H1 (cell line): Measurements from ENCODE around the gene ARSB. TPM values are rescaled to one million over a fixed set of nuclear protein-coding genes. Genes with fewer than 3 reads are reported as not detected.

ENCODE experiments used
- CTCF ChIA-PET: fragments of 300-600 bp; sonication (Branson Sonifier 250); formaldehyde crosslinking; loops from one replicate; lab custom pipeline; 2021; ENCODE audit not compliant: partially characterized antibody; lab: Charles Lee
- POLR2A ChIA-PET: fragments of 300-600 bp; sonication (Branson Sonifier 250); formaldehyde crosslinking; loops from one replicate; lab custom pipeline; 2021; ENCODE audit warnings: inconsistent platforms; ENCODE audit not compliant: partially characterized antibody; lab: Charles Lee
- DNase-seq, 2 experiments: peaks; one replicate each; pipeline versions ENCODE4 v3.0.0 to v3.0.0-alpha.2; 2010 to 2022; ENCODE audit warnings: low spot score in 2 of 2, low read depth in 1 of 2, mixed read lengths in 1 of 2
- FAIRE-seq: peaks from 2 replicates; lab custom pipeline; 2011; peaks lifted over from hg19 to GRCh38; lab: Jason Lieb, UNC
- H2AFZ ChIP-seq: 2 replicates; pipeline ENCODE4 v1.8.1; 2012; ENCODE audit warnings: low read length, inconsistent platforms
- H2AK5ac ChIP-seq: 2 replicates; pipeline ENCODE4 v1.6.1; 2013; ENCODE audit warnings: low read depth, low read length
- H2BK120ac ChIP-seq: replicated peaks from 2 replicates; pipeline ENCODE3; 2013; ENCODE audit warnings: low read depth, low read length, inconsistent platforms
- H2BK12ac ChIP-seq: 2 replicates; pipeline ENCODE4 v1.6.1; 2013; ENCODE audit warnings: low read depth, low read length
- H2BK15ac ChIP-seq: 2 replicates; pipeline ENCODE4 v1.6.1; 2013; ENCODE audit warnings: low read length
- H2BK20ac ChIP-seq: 2 replicates; pipeline ENCODE4 v1.6.1; 2013; ENCODE audit warnings: low read length
- H2BK5ac ChIP-seq: 2 replicates; pipeline ENCODE4 v1.6.1; 2013; ENCODE audit warnings: low read depth, low read length
- H3K14ac ChIP-seq: 2 replicates; pipeline ENCODE4 v1.6.1; 2013; ENCODE audit warnings: inconsistent platforms; ENCODE audit not compliant: insufficient read length
- H3K18ac ChIP-seq: 2 replicates; pipeline ENCODE4 v1.6.1; 2013; ENCODE audit warnings: low read length; ENCODE audit errors: extremely low read depth
- H3K23ac ChIP-seq: 2 replicates; pipeline ENCODE4 v1.6.1; 2013; ENCODE audit warnings: inconsistent platforms; ENCODE audit not compliant: insufficient read length
- H3K23me2 ChIP-seq: 2 replicates; pipeline ENCODE4 v1.6.1; 2013; ENCODE audit warnings: low read depth, low read length
- H3K27ac ChIP-seq: 2 replicates; pipeline ENCODE4 v1.6.1; 2011; ENCODE audit warnings: low read depth, low read length, inconsistent platforms
- H3K27me3 ChIP-seq, 4 experiments: replicated peaks in 1 of 4; 1 replicate in 1 of 4; 2 replicates in 3 of 4; pipeline versions ENCODE4 v1.6.1 to v1.8.1; 2011 to 2013; ENCODE audit warnings: low read length in 3 of 4, mild to moderate bottlenecking in 3 of 4, inconsistent platforms in 2 of 4, mixed read lengths in 2 of 4, moderate library complexity in 1 of 4; ENCODE audit not compliant: control insufficient read depth in 3 of 4, insufficient read depth in 3 of 4; ENCODE audit errors: extremely low read depth in 1 of 4
- H3K36me3 ChIP-seq, 4 experiments: 2 replicates each; pipeline versions ENCODE4 v1.6.1 to v1.8.1; 2011 to 2013; ENCODE audit warnings: mild to moderate bottlenecking in 4 of 4, low read length in 3 of 4, moderate library complexity in 2 of 4, control low read depth in 1 of 4, inconsistent platforms in 1 of 4; ENCODE audit not compliant: insufficient read depth in 4 of 4, control insufficient read depth in 2 of 4
- H3K4ac ChIP-seq: replicated peaks from 2 replicates; pipeline ENCODE3; 2013; ENCODE audit warnings: low read length, low read depth, mixed read lengths, inconsistent platforms; ENCODE audit not compliant: insufficient read length
- H3K4me1 ChIP-seq, 4 experiments: replicated peaks in 1 of 4; 1 replicate in 1 of 4; 2 replicates in 3 of 4; pipeline versions ENCODE4 v1.6.1 to v1.8.1; 2011 to 2013; ENCODE audit warnings: low read length in 3 of 4, inconsistent platforms in 2 of 4, mixed read lengths in 1 of 4; ENCODE audit not compliant: insufficient read depth in 4 of 4, control insufficient read depth in 3 of 4
- H3K4me2 ChIP-seq, 2 experiments: 2 replicates each; pipeline versions ENCODE4 v1.6.1 to v1.8.1; 2011 to 2013; ENCODE audit warnings: low read depth in 2 of 2, low read length in 2 of 2, control low read depth in 1 of 2, inconsistent platforms in 1 of 2, mild to moderate bottlenecking in 1 of 2; ENCODE audit not compliant: insufficient read depth in 1 of 2
- H3K4me3 ChIP-seq, 4 experiments: fragments of 200-600, 300-600 bp in 1 of 4; sonication (generic), shearing (Covaris generic), sonication (Bioruptor Twin) in 1 of 4; 2 replicates each; pipeline versions ENCODE4 v1.5.1 to v1.8.1; 2011 to 2016; ENCODE audit warnings: low read length in 4 of 4, low read depth in 3 of 4, control low read depth in 2 of 4, inconsistent platforms in 2 of 4, mild to moderate bottlenecking in 2 of 4, mixed read lengths in 1 of 4, moderate library complexity in 1 of 4; ENCODE audit not compliant: insufficient read depth in 2 of 4; ENCODE audit errors: extremely low read depth in 1 of 4
- H3K56ac ChIP-seq: replicated peaks from 2 replicates; pipeline ENCODE3; 2013; ENCODE audit warnings: low read depth, mild to moderate bottlenecking, mixed read lengths, low read length, inconsistent platforms; ENCODE audit not compliant: insufficient read length
- H3K79me1 ChIP-seq: 2 replicates; pipeline ENCODE4 v1.6.1; 2013; ENCODE audit warnings: low read depth, low read length, control low read depth
- H3K79me2 ChIP-seq, 2 experiments: 2 replicates each; pipeline versions ENCODE4 v1.6.1 to v1.8.1; 2012 to 2013; ENCODE audit warnings: low read length in 2 of 2, mild to moderate bottlenecking in 2 of 2, inconsistent platforms in 1 of 2; ENCODE audit not compliant: insufficient read depth in 2 of 2, control insufficient read depth in 1 of 2
- H3K9ac ChIP-seq, 4 experiments: replicated peaks in 1 of 4; 1 replicate in 1 of 4; 2 replicates in 3 of 4; pipeline versions ENCODE4 v1.6.1 to v1.8.1; 2011 to 2013; ENCODE audit warnings: low read depth in 3 of 4, low read length in 3 of 4, control low read depth in 2 of 4, mild to moderate bottlenecking in 2 of 4, moderate library complexity in 2 of 4, inconsistent platforms in 1 of 4; ENCODE audit errors: extremely low read depth in 1 of 4
- H3K9me3 ChIP-seq, 2 experiments: 2 replicates each; pipeline versions ENCODE4 v1.6.1 to v1.8.1; 2012 to 2013; ENCODE audit warnings: mild to moderate bottlenecking in 2 of 2, moderate library complexity in 2 of 2, control low read depth in 1 of 2, inconsistent platforms in 1 of 2, low read depth in 1 of 2, low read length in 1 of 2, mixed read lengths in 1 of 2; ENCODE audit not compliant: insufficient read depth in 2 of 2
- H4K20me1 ChIP-seq, 2 experiments: replicated peaks in 1 of 2; 2 replicates each; pipeline versions ENCODE3 to v1.8.1; 2011 to 2013; ENCODE audit warnings: inconsistent platforms in 2 of 2, low read length in 2 of 2, mild to moderate bottlenecking in 1 of 2; ENCODE audit not compliant: insufficient read depth in 2 of 2, control insufficient read depth in 1 of 2
- H4K5ac ChIP-seq: 2 replicates; pipeline ENCODE4 v1.6.1; 2013; ENCODE audit warnings: low read length, low read depth, mixed read lengths, inconsistent platforms; ENCODE audit not compliant: insufficient read length
- H4K8ac ChIP-seq: 2 replicates; pipeline ENCODE4 v1.8.0; 2013; ENCODE audit warnings: mild to moderate bottlenecking, moderate library complexity, low read length, inconsistent platforms; ENCODE audit not compliant: insufficient read depth; ENCODE audit errors: extremely low read depth
- H4K91ac ChIP-seq: replicated peaks from 2 replicates; pipeline ENCODE3; 2013; ENCODE audit warnings: low read length, mixed read lengths, inconsistent platforms; ENCODE audit not compliant: insufficient read length
- GTF2F1 ChIP-seq: IDR thresholded peaks from 2 replicates; pipeline ENCODE4 v1.6.1; 2012; ENCODE audit warnings: low read depth, low read length, improper control_type of control experiment, borderline replicate concordance
- KDM4A ChIP-seq: IDR thresholded peaks from one replicate; pipeline ENCODE4 v1.7.1; 2012; ENCODE audit warnings: low read depth, mild to moderate bottlenecking, moderate library complexity, low read length, inconsistent platforms; ENCODE audit not compliant: severe bottlenecking
- MAFK ChIP-seq: IDR thresholded peaks from 2 replicates; pipeline ENCODE4 v1.6.1; 2012; ENCODE audit warnings: low read depth, mild to moderate bottlenecking, improper control_type of control experiment, low read length
- RFX5 ChIP-seq: IDR thresholded peaks from 2 replicates; pipeline ENCODE4 v1.6.1; 2011; ENCODE audit warnings: low read depth, low read length, improper control_type of control experiment, borderline replicate concordance
- WGBS, 2 experiments: shearing (Covaris generic) in 1 of 2; methylation state at CpG; one replicate each; pipeline versions ENCODE4 v1.1.6 to v1.1.7; 2013 to 2015; ENCODE audit warnings: low lambda C conversion rate in 2 of 2, mixed read lengths in 2 of 2, inconsistent platforms in 1 of 2, low coverage in 1 of 2, missing lambda C conversion rate in 1 of 2; ENCODE audit not compliant: insufficient replicate concordance in 2 of 2, insufficient coverage in 1 of 2, insufficient read length in 1 of 2; ENCODE audit errors: extremely low coverage in 1 of 2, missing lambda C conversion rate in 1 of 2; 5-methylcytosine and 5-hydroxymethylcytosine counted together
- polyA plus RNA-seq, 7 experiments: library from polyadenylated mRNA; depleted of rRNA in 3 of 7; stranded (reverse) in 5 of 7; unstranded in 2 of 7; fragments of >200 nt in 5 of 7; fragments of 200-250 nt in 2 of 7; gene quantifications; 1 replicate in 5 of 7; 2 replicates in 1 of 7; 4 replicates in 1 of 7; pipeline versions ENCODE4 v1.2.1 to v1.2.3, GENCODE V29; 2011 to 2013; ENCODE audit warnings: missing spikeins in 2 of 7, mixed read lengths in 2 of 7
- total RNA-seq: library from RNA; stranded (reverse); fragmentation: NEBNext Ultra II Directional; extraction: Animal tissue kit (Norgen Biotek cat#: 25700); gene quantifications from 2 replicates; pipeline ENCODE4 v1.2.1, GENCODE V29; 2021

The ARSB gene
- total and polyA plus RNA-seq, 2 of the 8 experiments (the other 6 are each of a cell fraction or from before 2014, with no cell fraction given): 6.4 to 13.9 TPM

DNA sequence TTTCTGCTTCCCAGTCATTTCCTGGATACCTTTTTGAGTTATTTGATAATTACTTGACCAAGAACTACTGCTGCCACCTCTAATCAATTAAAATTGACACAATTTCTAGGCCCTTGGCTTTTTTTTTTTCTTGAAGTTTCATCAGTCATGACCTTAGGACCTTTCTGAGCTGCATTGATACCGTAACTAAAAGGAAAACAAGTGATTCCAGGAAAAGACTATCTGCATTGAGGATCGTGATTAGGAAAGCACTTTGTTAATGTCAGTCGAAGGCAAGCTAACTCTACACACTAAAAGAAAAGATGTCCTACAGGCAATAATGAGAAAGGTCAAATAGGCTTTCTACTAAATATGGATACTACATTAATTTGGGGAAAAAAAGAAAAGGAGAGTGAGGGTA, 69.9 kb downstream of the ARSB start:
- Histone ChIP-seq H4K5ac (no peak overlapping the region), H4K20me1 (no peaks in the 10 kb centered on the region), H2BK5ac (no peak overlapping the region), H2BK20ac (no peak overlapping the region), H3K79me1 (no peaks in the 10 kb centered on the region), H2AFZ (no peak overlapping the region), H3K27me3 (no peaks in the 10 kb centered on the region), H3K27ac (no peak overlapping the region), H3K56ac (no peak overlapping the region), H2BK15ac (no peak overlapping the region), H3K14ac (no peak overlapping the region), H2BK120ac (no peak overlapping the region), H3K4me1 (no peaks in the 10 kb centered on the region), H3K4ac (no peak overlapping the region), H3K4me3 (no peak overlapping the region), H3K23me2 (no peaks in the 10 kb centered on the region), H3K36me3 (no peaks in the 10 kb centered on the region), H2AK5ac (no peak overlapping the region), H3K79me2 (no peaks in the 10 kb centered on the region), H3K9me3 (no peaks in the 10 kb centered on the region), H4K91ac (no peak overlapping the region), H3K4me2 (no peak overlapping the region), H4K8ac (no peak overlapping the region), H2BK12ac (no peak overlapping the region), H3K9ac (no peak overlapping the region), H3K23ac (no peak overlapping the region), H3K18ac (no peak overlapping the region)
- FAIRE-seq (no peak), DNase-seq (no peak)
- ChIA-PET POLR2A (no interaction called here), CTCF (interaction anchor here (1.2 to 2.8 kb wide), 4 partner anchors 9 to 218 kb away, joined by 3 to 21 read pairs (median 4); no protein-coding TSS in a partner anchor)
- no peak for TF ChIP-seq MAFK
- no peak for TF ChIP-seq RFX5
- no peak for TF ChIP-seq GTF2F1
- TF ChIP-seq KDM4A: no peak
- WGBS, 2 experiments: 78% methylated on average over 3 of the region's 3 CpGs; no CpG with 5 or more reads in 1 of the 2 experiments
